ENCODE results near the gene ADAMTS19.

ADAMTS19 gene

DNA sequence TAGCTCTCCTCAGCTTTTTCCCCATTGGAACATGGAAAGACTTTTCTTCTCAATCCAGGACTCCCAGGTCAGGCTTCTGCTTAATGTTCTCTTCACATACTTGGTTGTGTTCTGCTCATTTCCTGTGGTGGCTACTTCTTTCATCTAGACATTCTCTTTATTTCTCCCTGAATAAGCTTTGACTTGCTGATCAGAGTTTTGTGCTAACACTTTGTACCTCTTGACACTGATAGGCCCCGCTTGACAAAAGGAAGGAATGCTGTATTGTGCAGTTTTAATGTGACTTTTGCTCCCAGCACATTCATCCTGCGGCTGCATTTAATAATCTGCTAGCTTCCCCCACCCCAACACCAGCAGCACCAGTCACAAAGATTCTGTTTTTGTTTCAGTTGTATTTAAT lies 196.9 kb downstream of the ADAMTS19 start:
- Histone ChIP-seq H3K27me3 (no peaks in the 10 kb centered on the region), H3K9me3 (no peaks in the 10 kb centered on the region), H3K27ac (no peak overlapping the region), H3K36me3 (no peaks in the 10 kb centered on the region), H3K4me1 (ENCODE audit: control insufficient read depth in 1 of 2, insufficient read depth in 1 of 2, low read depth in 1 of 2, low read length in 1 of 2) (no peaks in the 10 kb centered on the region), H3K4me3 (ENCODE audit: low read depth in 1 of 2, low read length in 1 of 2) (no peak overlapping the region)
- TF ChIP-seq CTCF (IDR thresholded peaks at IDR 0.05): no peak

DNA sequence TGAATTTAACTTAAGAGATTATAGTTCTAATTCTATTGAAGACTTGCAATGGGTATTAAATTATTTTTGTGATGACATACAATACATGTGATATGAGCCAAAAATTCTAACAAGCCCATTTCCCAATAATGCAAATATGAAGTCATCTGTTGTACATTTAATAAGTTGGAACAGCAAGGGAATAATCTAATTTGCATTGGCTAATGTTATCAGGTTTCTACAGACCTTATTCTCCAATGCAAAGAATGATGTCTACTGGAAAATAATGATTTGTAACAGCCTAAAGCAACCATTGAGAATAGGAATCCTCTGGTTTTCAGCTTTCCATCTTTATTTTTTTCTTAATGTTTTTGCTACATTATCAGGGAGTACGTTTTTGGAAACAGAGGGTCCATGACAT lies 198.7 kb downstream of the ADAMTS19 start:
- no peak overlapping the region for H3K27ac ChIP-seq

GRCh38 chr5:129661366-129662035 lies 201.4 kb downstream of the ADAMTS19 start:
- H3K9me3 ChIP-seq: no peaks in the 10 kb centered on the region
- no peak overlapping the region for H3K27ac ChIP-seq
- no peaks in the 10 kb centered on the region for H3K4me1 ChIP-seq (ENCODE audit: control insufficient read depth in 1 of 2, insufficient read depth in 1 of 2, low read depth in 1 of 2, low read length in 1 of 2)
- no peaks in the 10 kb centered on the region for H3K36me3 ChIP-seq
- no peak overlapping the region for H3K4me3 ChIP-seq (ENCODE audit: low read depth in 1 of 2, low read length in 1 of 2)
- TF ChIP-seq CTCF (IDR thresholded peaks at IDR 0.05): no peak
- no peaks in the 10 kb centered on the region for H3K27me3 ChIP-seq

More for the DNA sequence above, 198.7 kb downstream of the ADAMTS19 start:
- no peak overlapping the region for H3K4me3 ChIP-seq (ENCODE audit: low read depth in 1 of 2, low read length in 1 of 2)
- H3K36me3 ChIP-seq: no peaks in the 10 kb centered on the region
- H3K27me3 ChIP-seq: no peaks in the 10 kb centered on the region
- no peak for TF ChIP-seq CTCF (IDR thresholded peaks at IDR 0.05)
- no peaks in the 10 kb centered on the region for H3K4me1 ChIP-seq (ENCODE audit: control insufficient read depth in 1 of 2, insufficient read depth in 1 of 2, low read depth in 1 of 2, low read length in 1 of 2)
- H3K9me3 ChIP-seq: no peaks in the 10 kb centered on the region

DNA sequence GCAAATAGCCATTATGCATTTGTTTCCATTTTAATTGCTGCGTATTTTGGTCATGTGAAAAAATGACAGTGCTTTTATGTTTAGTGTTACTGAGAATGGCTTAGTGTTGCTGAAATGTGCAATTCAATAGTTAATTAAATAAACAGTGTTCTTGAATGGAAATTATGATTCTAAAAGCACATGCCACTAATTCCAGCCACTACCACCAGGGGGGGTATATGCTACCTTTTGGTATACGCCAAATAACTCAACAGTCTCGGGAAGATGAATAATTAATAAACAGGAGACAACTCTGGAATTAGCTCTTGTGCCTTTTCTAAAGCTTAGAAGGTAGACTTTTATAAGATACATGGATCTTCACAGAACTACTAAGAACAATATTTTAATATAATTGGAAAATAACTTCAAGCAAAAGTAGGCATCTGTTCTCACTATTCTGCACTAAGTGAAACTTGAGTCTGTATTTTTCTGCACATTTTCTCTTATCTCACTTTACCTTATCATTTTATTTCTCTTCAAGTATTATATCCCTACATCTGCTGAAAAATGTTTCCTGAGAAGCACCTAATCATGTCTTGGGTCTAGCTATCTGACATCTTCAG lies 204.3 kb downstream of the ADAMTS19 start:
- no peaks in the 10 kb centered on the region for H3K36me3 ChIP-seq
- H3K4me1 ChIP-seq (ENCODE audit: control insufficient read depth in 1 of 2, insufficient read depth in 1 of 2, low read depth in 1 of 2, low read length in 1 of 2): no peaks in the 10 kb centered on the region
- TF ChIP-seq CTCF (IDR thresholded peaks at IDR 0.05): no peak
- H3K27ac ChIP-seq: no peak overlapping the region
- no peak overlapping the region for H3K4me3 ChIP-seq (ENCODE audit: low read depth in 1 of 2, low read length in 1 of 2)
- no peaks in the 10 kb centered on the region for H3K27me3 ChIP-seq
- no peaks in the 10 kb centered on the region for H3K9me3 ChIP-seq

GRCh38 chr5:129670957-129671500 lies 210.9 kb downstream of the ADAMTS19 start:
- Histone ChIP-seq H3K27me3 (no peaks in the 10 kb centered on the region), H3K4me3 (ENCODE audit: low read depth in 1 of 2, low read length in 1 of 2) (no peak overlapping the region), H3K9me3 (no peaks in the 10 kb centered on the region), H3K36me3 (no peaks in the 10 kb centered on the region), H3K27ac (no peak overlapping the region), H3K4me1 (ENCODE audit: control insufficient read depth in 1 of 2, insufficient read depth in 1 of 2, low read depth in 1 of 2, low read length in 1 of 2) (no peaks in the 10 kb centered on the region)
- TF ChIP-seq CTCF (IDR thresholded peaks at IDR 0.05): no peak

Data from neutrophil (primary cell).